HCT116 (cell line): ENCODE results near the gene FLT4. TPM values are rescaled to one million over a fixed set of nuclear protein-coding genes. Genes with fewer than 3 reads are reported as not detected.

Source experiments
- ATAC-seq: fragments of 200-7000 bp; cut with Tn5 transposase; 2 replicates; pipeline ENCODE4 v1.9.1; 2020; ENCODE audit warnings: mild to moderate bottlenecking, moderate library complexity
- BruUV-seq: library from RNA; stranded (reverse); fragments of 400-500 nt; replicated peaks from 2 replicates; lab custom pipeline; 2021; lab: Mats Ljungman, UMichigan
- CTCF ChIA-PET: fragments of 300-600 bp; sonication (Branson Sonifier 250); formaldehyde crosslinking; loops from one replicate; lab custom pipeline; 2021; ENCODE audit warnings: antibody characterized with exemption; lab: Charles Lee
- POLR2A ChIA-PET: fragments of 300-600, 350-600 bp; sonication (Branson Sonifier 250); formaldehyde crosslinking; loops from one replicate; lab custom pipeline; 2021; ENCODE audit warnings: antibody characterized with exemption; lab: Charles Lee
- RAD21 ChIA-PET, 2 experiments: fragments of 300-600 bp; sonication (Branson Sonifier 250); formaldehyde crosslinking; loops; one replicate each; lab custom pipeline; 2023; ENCODE audit warnings: low total read pairs in 2 of 2; ENCODE audit not compliant: uncharacterized antibody in 2 of 2, unreplicated experiment in 2 of 2, low non-redundant PET in 1 of 2; lab: Charles Lee
- DNase-seq: peaks from one replicate; pipeline ENCODE4 v3.0.0-alpha.2; 2010; ENCODE audit warnings: low read depth, low spot score
- H2AFZ ChIP-seq: fragments of 200-600 bp; shearing (Covaris generic), sonication (generic); 2 replicates; pipeline ENCODE4 v1.6.1; 2017; ENCODE audit warnings: low read depth, mixed run types, mixed read lengths, antibody characterized with exemption, low read length; ENCODE audit not compliant: poor library complexity, severe bottlenecking
- H3K27ac ChIP-seq: 2 replicates; pipeline ENCODE4 v1.5.1; 2012; ENCODE audit warnings: low read depth, low read length
- H3K27me3 ChIP-seq: fragments of 200-600 bp; sonication (generic); 2 replicates; pipeline ENCODE4 v1.6.1; 2016; ENCODE audit warnings: mixed run types, low read length, mixed read lengths; ENCODE audit not compliant: insufficient read depth
- H3K36me3 ChIP-seq, 2 experiments: fragments of 200-500 bp in 1 of 2; fragments of 200-600 bp in 1 of 2; sonication (Bioruptor generic) in 1 of 2; sonication (generic) in 1 of 2; 2 replicates each; pipeline versions ENCODE4 v1.5.1 to v1.6.1; 2014 to 2016; ENCODE audit warnings: low read length in 2 of 2, inconsistent platforms in 1 of 2, mixed read lengths in 1 of 2, mixed run types in 1 of 2; ENCODE audit not compliant: insufficient read depth in 2 of 2, control insufficient read depth in 1 of 2
- H3K4me1 ChIP-seq, 2 experiments: fragments of 200-600 bp in 1 of 2; sonication (generic) in 1 of 2; 2 replicates each; pipeline versions ENCODE4 v1.5.1 to v1.6.1; 2012 to 2017; ENCODE audit warnings: low read length in 2 of 2, inconsistent platforms in 1 of 2, mild to moderate bottlenecking in 1 of 2, mixed read lengths in 1 of 2, mixed run types in 1 of 2, moderate library complexity in 1 of 2; ENCODE audit not compliant: insufficient read depth in 2 of 2, control insufficient read depth in 1 of 2
- H3K4me2 ChIP-seq: fragments of 200-600 bp; sonication (generic); 2 replicates; pipeline ENCODE4 v1.6.1; 2017; ENCODE audit warnings: mixed run types, low read length, mixed read lengths
- H3K4me3 ChIP-seq, 2 experiments: fragments of 200-600 bp in 1 of 2; sonication (generic) in 1 of 2; replicated peaks in 1 of 2; 2 replicates each; pipeline ENCODE4 v1.5.1; 2011 to 2016; ENCODE audit warnings: low read length in 2 of 2, control low read depth in 1 of 2, low read depth in 1 of 2, mild to moderate bottlenecking in 1 of 2, mixed read lengths in 1 of 2, mixed run types in 1 of 2
- H3K79me2 ChIP-seq: fragments of 200-600 bp; sonication (generic); 2 replicates; pipeline ENCODE4 v1.6.1; 2017; ENCODE audit warnings: mild to moderate bottlenecking, mixed run types, low read length, moderate library complexity, mixed read lengths; ENCODE audit not compliant: insufficient read depth
- H3K9ac ChIP-seq: fragments of 200-600 bp; sonication (generic); 2 replicates; pipeline ENCODE4 v1.6.1; 2016; ENCODE audit warnings: low read length, mixed read lengths
- H3K9me2 ChIP-seq: fragments of 200-600 bp; sonication (generic), shearing (Covaris generic); 2 replicates; pipeline ENCODE4 v1.6.1; 2017; ENCODE audit warnings: mixed run types, mild to moderate bottlenecking, moderate library complexity; ENCODE audit not compliant: insufficient read depth
- H3K9me3 ChIP-seq, 2 experiments: fragments of 200-500 bp in 1 of 2; fragments of 200-600 bp in 1 of 2; sonication (Bioruptor generic) in 1 of 2; sonication (generic) in 1 of 2; 2 replicates each; pipeline ENCODE4 v1.6.1; 2014 to 2017; ENCODE audit warnings: low read length in 2 of 2, mixed read lengths in 2 of 2, inconsistent platforms in 1 of 2, low read depth in 1 of 2, mild to moderate bottlenecking in 1 of 2, mixed run types in 1 of 2, moderate library complexity in 1 of 2; ENCODE audit not compliant: control insufficient read depth in 1 of 2, insufficient read depth in 1 of 2
- H4K20me1 ChIP-seq: fragments of 200-600 bp; sonication (generic), shearing (Covaris generic); 2 replicates; pipeline ENCODE4 v1.6.1; 2017; ENCODE audit warnings: mixed run types, mild to moderate bottlenecking, moderate library complexity; ENCODE audit not compliant: insufficient read depth
- CEBPB ChIP-seq: IDR thresholded peaks from 2 replicates; pipeline ENCODE4 v1.6.1; 2012; ENCODE audit warnings: low read depth
- FOSL1 ChIP-seq: IDR thresholded peaks from 2 replicates; pipeline ENCODE4 v1.6.1; 2012; ENCODE audit warnings: low read depth
- JUND ChIP-seq: IDR thresholded peaks from 2 replicates; pipeline ENCODE4 v1.6.1; 2012
- POLR2A ChIP-seq: IDR thresholded peaks from 2 replicates; pipeline ENCODE4 v1.7.0; 2011; ENCODE audit warnings: borderline replicate concordance; ENCODE audit not compliant: insufficient read depth, insufficient read length; ENCODE audit errors: extremely low read depth
- RAD21 ChIP-seq: IDR thresholded peaks from 2 replicates; pipeline ENCODE4 v1.6.1; 2012; ENCODE audit warnings: low read depth, mild to moderate bottlenecking
- REST ChIP-seq: IDR thresholded peaks from 2 replicates; pipeline ENCODE4 v1.6.1; 2012; ENCODE audit warnings: low read depth
- SRF ChIP-seq: IDR thresholded peaks from 2 replicates; pipeline ENCODE4 v1.6.1; 2012; ENCODE audit warnings: low read depth
- YY1 ChIP-seq: IDR thresholded peaks from 2 replicates; pipeline ENCODE4 v1.6.1; 2011; ENCODE audit warnings: low read length, low read depth, moderate library complexity, mild to moderate bottlenecking; ENCODE audit not compliant: insufficient replicate concordance; ENCODE audit errors: extremely low read depth
- intact Hi-C: fragments of 100-400 bp; cut with micrococcal nuclease; formaldehyde crosslinking; loops from 2 replicates; pipeline ENCODE4 v1.10.0; 2022
- total RNA-seq: library from RNA; stranded (reverse); gene quantifications from one replicate; pipeline ENCODE4 v1.2.1, GENCODE V29; 2021; ENCODE audit not compliant: unreplicated experiment
- TF ChIP-seq, protein P1 (sequence below), 3 experiments: fragments of 200-600 bp in 1 of 3; sonication (generic) in 1 of 3; IDR thresholded peaks in 2 of 3; conservative IDR thresholded peaks in 1 of 3; 2 replicates each; pipeline ENCODE4 v1.5.1; 2012 to 2017; ENCODE audit warnings: low read depth in 2 of 3, low read length in 2 of 3, antibody characterized with exemption in 1 of 3, borderline replicate concordance in 1 of 3, control low read depth in 1 of 3, mild to moderate bottlenecking in 1 of 3, mixed read lengths in 1 of 3, mixed run types in 1 of 3, moderate library complexity in 1 of 3; ENCODE audit not compliant: insufficient read depth in 1 of 3
- TF ChIP-seq, protein P2 (sequence below): IDR thresholded peaks from 2 replicates; pipeline ENCODE4 v1.6.1; 2011; ENCODE audit warnings: mild to moderate bottlenecking, low read length, moderate library complexity; ENCODE audit not compliant: insufficient replicate concordance; ENCODE audit errors: extremely low read depth
- TF ChIP-seq, protein P3 (sequence below): IDR thresholded peaks from 2 replicates; pipeline ENCODE4 v1.6.1; 2012

Gene FLT4
- total RNA-seq, 1 experiment from 2014 or later, result 0.17 TPM

GRCh38 chr5:180598797-180599589, 50.4 kb downstream of the FLT4 start:
- TF ChIP-seq REST (no peak), POLR2A (no peak), JUND (no peak), RAD21 (no peak), YY1 (no peak), CEBPB (no peak), SRF (no peak), FOSL1 (no peak)
- TF ChIP-seq, protein P1, sequence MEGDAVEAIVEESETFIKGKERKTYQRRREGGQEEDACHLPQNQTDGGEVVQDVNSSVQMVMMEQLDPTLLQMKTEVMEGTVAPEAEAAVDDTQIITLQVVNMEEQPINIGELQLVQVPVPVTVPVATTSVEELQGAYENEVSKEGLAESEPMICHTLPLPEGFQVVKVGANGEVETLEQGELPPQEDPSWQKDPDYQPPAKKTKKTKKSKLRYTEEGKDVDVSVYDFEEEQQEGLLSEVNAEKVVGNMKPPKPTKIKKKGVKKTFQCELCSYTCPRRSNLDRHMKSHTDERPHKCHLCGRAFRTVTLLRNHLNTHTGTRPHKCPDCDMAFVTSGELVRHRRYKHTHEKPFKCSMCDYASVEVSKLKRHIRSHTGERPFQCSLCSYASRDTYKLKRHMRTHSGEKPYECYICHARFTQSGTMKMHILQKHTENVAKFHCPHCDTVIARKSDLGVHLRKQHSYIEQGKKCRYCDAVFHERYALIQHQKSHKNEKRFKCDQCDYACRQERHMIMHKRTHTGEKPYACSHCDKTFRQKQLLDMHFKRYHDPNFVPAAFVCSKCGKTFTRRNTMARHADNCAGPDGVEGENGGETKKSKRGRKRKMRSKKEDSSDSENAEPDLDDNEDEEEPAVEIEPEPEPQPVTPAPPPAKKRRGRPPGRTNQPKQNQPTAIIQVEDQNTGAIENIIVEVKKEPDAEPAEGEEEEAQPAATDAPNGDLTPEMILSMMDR (IDR thresholded peaks at IDR 0.05 in 2 of 3, conservative IDR thresholded peaks at IDR 0.05 in 1 of 3; ENCODE audit: borderline replicate concordance in 1 of 3, insufficient read depth in 1 of 3, low read depth in 2 of 3, low read length in 2 of 3), result no peak
- TF ChIP-seq, protein P2, sequence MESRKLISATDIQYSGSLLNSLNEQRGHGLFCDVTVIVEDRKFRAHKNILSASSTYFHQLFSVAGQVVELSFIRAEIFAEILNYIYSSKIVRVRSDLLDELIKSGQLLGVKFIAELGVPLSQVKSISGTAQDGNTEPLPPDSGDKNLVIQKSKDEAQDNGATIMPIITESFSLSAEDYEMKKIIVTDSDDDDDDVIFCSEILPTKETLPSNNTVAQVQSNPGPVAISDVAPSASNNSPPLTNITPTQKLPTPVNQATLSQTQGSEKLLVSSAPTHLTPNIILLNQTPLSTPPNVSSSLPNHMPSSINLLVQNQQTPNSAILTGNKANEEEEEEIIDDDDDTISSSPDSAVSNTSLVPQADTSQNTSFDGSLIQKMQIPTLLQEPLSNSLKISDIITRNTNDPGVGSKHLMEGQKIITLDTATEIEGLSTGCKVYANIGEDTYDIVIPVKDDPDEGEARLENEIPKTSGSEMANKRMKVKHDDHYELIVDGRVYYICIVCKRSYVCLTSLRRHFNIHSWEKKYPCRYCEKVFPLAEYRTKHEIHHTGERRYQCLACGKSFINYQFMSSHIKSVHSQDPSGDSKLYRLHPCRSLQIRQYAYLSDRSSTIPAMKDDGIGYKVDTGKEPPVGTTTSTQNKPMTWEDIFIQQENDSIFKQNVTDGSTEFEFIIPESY, result no peak
- TF ChIP-seq, protein P3, sequence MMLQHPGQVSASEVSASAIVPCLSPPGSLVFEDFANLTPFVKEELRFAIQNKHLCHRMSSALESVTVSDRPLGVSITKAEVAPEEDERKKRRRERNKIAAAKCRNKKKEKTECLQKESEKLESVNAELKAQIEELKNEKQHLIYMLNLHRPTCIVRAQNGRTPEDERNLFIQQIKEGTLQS, result no peak
- no TSS peak for BruUV-seq
- Histone ChIP-seq H2AFZ (no peak overlapping the region), H3K27ac (no peak overlapping the region), H3K79me2 (no peaks in the 10 kb centered on the region), H3K4me3 (no peak overlapping the region), H3K9me3 (no peaks in the 10 kb centered on the region), H3K36me3 (no peaks in the 10 kb centered on the region), H3K27me3 (no peaks in the 10 kb centered on the region), H3K4me1 (no peaks in the 10 kb centered on the region), H3K9me2 (no peaks in the 10 kb centered on the region), H3K4me2 (no peak overlapping the region), H4K20me1 (no peaks in the 10 kb centered on the region), H3K9ac (no peak overlapping the region)
- ATAC-seq, result no peak
- ChIA-PET CTCF (no interaction called here), RAD21 (no interaction called here), POLR2A (no interaction called here)
- DNase-seq, result no peak
- intact Hi-C loops, result no loop called here
